Stimulated activated CD8-positive, alpha-beta memory T cell treated with anti-CD3 and anti-CD28 coated beads, Interleukin-4, amount 100 ng/mL, for 24 hours (primary cell): ENCODE results near the gene TXNDC8.
"Not testable (repeated sequence)": the region's sequence is repeated elsewhere in the genome, so short reads cannot be mapped to it uniquely, and the experiment has no call there.

Experiments used
- DNase-seq: peaks from one replicate; pipeline ENCODE4 v3.0.0-alpha.2; 2020; ENCODE audit warnings: low read depth

Gene TXNDC8

GRCh38 chr9:110337727-110338126 lies at the start of gene TXNDC8:
TSS of gene TXNDC8 (minus strand) at chr9:110337863.
- no peak for DNase-seq

- DNase-seq: no peak
These were observed 45.8 kb upstream of the TXNDC8 start for GRCh38 chr9:110383491-110383890.

- DNase-seq: no peak
These were observed 45.1 kb upstream of the TXNDC8 start for GRCh38 chr9:110382731-110383130.

- no peak for DNase-seq
These were observed 33.8 kb upstream of the TXNDC8 start for GRCh38 chr9:110371411-110372007.

GRCh38 chr9:110370315-110370714 lies 32.7 kb upstream of the TXNDC8 start:
- DNase-seq: no peak

GRCh38 chr9:110364451-110364850 lies 26.8 kb upstream of the TXNDC8 start:
- DNase-seq: no peak

GRCh38 chr9:110358992-110359391 lies 21.3 kb upstream of the TXNDC8 start:
- DNase-seq: not testable (repeated sequence)

- no peak for DNase-seq
These were observed 19.8 kb upstream of the TXNDC8 start for GRCh38 chr9:110357505-110357904.

- DNase-seq: no peak
These were observed 19.2 kb upstream of the TXNDC8 start for GRCh38 chr9:110356639-110357395.

GRCh38 chr9:110355911-110356310 lies 18.2 kb upstream of the TXNDC8 start:
- DNase-seq: no peak

GRCh38 chr9:110351009-110351467 lies 13.4 kb upstream of the TXNDC8 start:
- no peak for DNase-seq

- DNase-seq: no peak
These were observed 8.7 kb upstream of the TXNDC8 start for GRCh38 chr9:110346325-110346724.

- no peak for DNase-seq
These were observed 7.2 kb upstream of the TXNDC8 start for GRCh38 chr9:110344821-110345220.

GRCh38 chr9:110343551-110343950 lies 5.9 kb upstream of the TXNDC8 start:
- no peak for DNase-seq

GRCh38 chr9:110340306-110340705 lies 2.6 kb upstream of the TXNDC8 start:
- DNase-seq: no peak

GRCh38 chr9:110338143-110338542 lies 480 bp upstream of the TXNDC8 start:
- DNase-seq: no peak

- no peak for DNase-seq
These were observed 1.3 kb downstream of the TXNDC8 start for GRCh38 chr9:110336363-110336762.

- DNase-seq: no peak
These were observed 2.8 kb downstream of the TXNDC8 start for GRCh38 chr9:110334871-110335270.

GRCh38 chr9:110334183-110334582 lies 3.5 kb downstream of the TXNDC8 start:
- no peak for DNase-seq

- no peak for DNase-seq
These were observed 4.9 kb downstream of the TXNDC8 start for GRCh38 chr9:110332766-110333165.

- DNase-seq: no peak
These were observed 7.1 kb downstream of the TXNDC8 start for GRCh38 chr9:110330484-110331105.

GRCh38 chr9:110329639-110330230 lies 7.9 kb downstream of the TXNDC8 start:
- DNase-seq: no peak

- DNase-seq: no peak
These were observed 8.9 kb downstream of the TXNDC8 start for GRCh38 chr9:110328763-110329162.
